ENCODE results near the gene DAB2IP. TPM values are rescaled to one million over a fixed set of nuclear protein-coding genes. Genes with fewer than 3 reads are reported as not detected.

Gene DAB2IP
- total RNA-seq, 1 experiment from 2014 or later, result 52.6 TPM

- CTCF ChIA-PET, result interaction anchor here (0.7 to 3.9 kb wide), 6 partner anchors 42 to 146 kb away, joined by 3 to 16 read pairs (median 4); no protein-coding TSS in a partner anchor
- peaks cover 49% of the 10 kb centered on the region for H3K4me1 Mint-ChIP-seq
- POLR2A ChIA-PET, result no interaction called here
These were observed 134.5 kb downstream of the DAB2IP start for GRCh38 chr9:121785673-121786542.

GRCh38 chr9:121786543-121786948 is 135.1 kb downstream of the DAB2IP start:
- Mint-ChIP-seq H3K27me3 (ENCODE audit: low read depth) (peaks cover 4% of the 10 kb centered on the region; the same call in 1 of the 2 replicates), H3K4me1 (peaks cover 50% of the 10 kb centered on the region), H3K4me3 (no peak overlapping the region), H3K9me3 (peaks cover 17% of the 10 kb centered on the region), H3K36me3 (peaks cover 21% of the 10 kb centered on the region), H3K27ac (peak overlapping the region; percentile 81)
- ATAC-seq (no peak), DNase-seq (ENCODE audit: low spot score) (no peak)
- ChIA-PET CTCF (interaction anchor here (0.7 to 3.9 kb wide), 3 partner anchors 60 to 144 kb away, joined by 4 to 16 read pairs (median 6); no protein-coding TSS in a partner anchor), POLR2A (no interaction called here)
- TF ChIP-seq ZNF396 (CRISPR knock-in tag; IDR thresholded peaks at IDR 0.05; ENCODE audit: borderline replicate concordance) (no peak), SOX15 (CRISPR knock-in tag; IDR thresholded peaks at IDR 0.05) (no peak), E2F5 (CRISPR knock-in tag; IDR thresholded peaks at IDR 0.05) (no peak)

More at GRCh38 chr9:121785673-121786542, 134.5 kb downstream of the DAB2IP start:
- DNase-seq (ENCODE audit: low spot score), result no peak
- peaks cover 3% of the 10 kb centered on the region; the same call in 1 of the 2 replicates for H3K27me3 Mint-ChIP-seq (ENCODE audit: low read depth)
- H3K36me3 Mint-ChIP-seq, result peaks cover 21% of the 10 kb centered on the region
- H3K27ac Mint-ChIP-seq, result peak overlapping the region; percentile 27; the same call in 1 of the 2 replicates
- peaks cover 11% of the 10 kb centered on the region for H3K9me3 Mint-ChIP-seq
- no peak for ATAC-seq
- no peak for TF ChIP-seq RORB (CRISPR knock-in tag; IDR thresholded peaks at IDR 0.05)
- TF ChIP-seq AFF4 (CRISPR knock-in tag; IDR thresholded peaks at IDR 0.05; ENCODE audit: borderline replicate concordance), result no peak
- no peak for TF ChIP-seq ZNF512 (CRISPR knock-in tag; IDR thresholded peaks at IDR 0.05; ENCODE audit: borderline replicate concordance)
- TF ChIP-seq SMAD3 (CRISPR knock-in tag; IDR thresholded peaks at IDR 0.05; ENCODE audit: borderline replicate concordance), result no peak
- TF ChIP-seq ZNF138 (CRISPR knock-in tag; conservative IDR thresholded peaks at IDR 0.05), result no peak
- no peak for TF ChIP-seq ETV6 (CRISPR knock-in tag; IDR thresholded peaks at IDR 0.05)
- no peak overlapping the region for H3K4me3 Mint-ChIP-seq

- Mint-ChIP-seq H3K4me1 (peaks cover 55% of the 10 kb centered on the region), H3K4me3 (no peak overlapping the region), H3K27ac (peak overlapping the region; percentile 81; the same call in 1 of the 2 replicates), H3K27me3 (ENCODE audit: low read depth) (peaks cover 5% of the 10 kb centered on the region; the same call in 1 of the 2 replicates), H3K9me3 (peaks cover 21% of the 10 kb centered on the region), H3K36me3 (peaks cover 23% of the 10 kb centered on the region)
- DNase-seq (ENCODE audit: low spot score) (no peak), ATAC-seq (no peak)
- CTCF ChIA-PET, result interaction anchor here (0.7 to 3.9 kb wide), 4 partner anchors 60 to 144 kb away, joined by 4 to 16 read pairs (median 6); no protein-coding TSS in a partner anchor
- POLR2A ChIA-PET, result no interaction called here
- no peak for TF ChIP-seq ETV6 (CRISPR knock-in tag; IDR thresholded peaks at IDR 0.05)
- TF ChIP-seq ZNF263 (CRISPR knock-in tag; IDR thresholded peaks at IDR 0.05; ENCODE audit: low read depth), result no peak
- TF ChIP-seq TEAD4 (CRISPR knock-in tag; IDR thresholded peaks at IDR 0.05), result no peak
- no peak for TF ChIP-seq ZNF219 (CRISPR knock-in tag; IDR thresholded peaks at IDR 0.05; ENCODE audit: borderline replicate concordance)
- TF ChIP-seq NR1H2 (CRISPR knock-in tag; IDR thresholded peaks at IDR 0.05), result no peak
- TF ChIP-seq AFF4 (CRISPR knock-in tag; IDR thresholded peaks at IDR 0.05; ENCODE audit: borderline replicate concordance), result no peak
- TF ChIP-seq SOX15 (CRISPR knock-in tag; IDR thresholded peaks at IDR 0.05), result no peak
- TF ChIP-seq CTCF (IDR thresholded peaks at IDR 0.05), result no peak
- TF ChIP-seq ZNF317 (CRISPR knock-in tag; IDR thresholded peaks at IDR 0.05; ENCODE audit: borderline replicate concordance, low read depth), result no peak
These were observed 135.6 kb downstream of the DAB2IP start for GRCh38 chr9:121786998-121787422.
